H9 (cell line): ENCODE data around the gene PABPC3. TPM values are rescaled to one million over a fixed set of nuclear protein-coding genes. Genes with fewer than 3 reads are reported as not detected.

Experiments used
- DNase-seq: peaks from one replicate; pipeline ENCODE4 v3.0.0-alpha.2; 2017
- H2AFZ ChIP-seq: one replicate; pipeline ENCODE4 v1.6.1; 2013; ENCODE audit warnings: mild to moderate bottlenecking, low read length, control low read depth, moderate library complexity
- H2AK5ac ChIP-seq: 2 replicates; pipeline ENCODE4 v1.6.1; 2013; ENCODE audit warnings: low read length, control low read depth, mixed read lengths; ENCODE audit not compliant: insufficient read length
- H2BK120ac ChIP-seq: one replicate; pipeline ENCODE4 v1.6.1; 2013; ENCODE audit warnings: low read depth, mild to moderate bottlenecking, low read length, control low read depth, inconsistent platforms; ENCODE audit not compliant: poor library complexity, severe bottlenecking
- H2BK12ac ChIP-seq: 2 replicates; pipeline ENCODE4 v1.6.1; 2013; ENCODE audit warnings: low read length, control low read depth, mixed read lengths, low read depth; ENCODE audit not compliant: insufficient read length
- H2BK15ac ChIP-seq: 2 replicates; pipeline ENCODE4 v1.6.1; 2013; ENCODE audit warnings: low read depth, low read length, control low read depth
- H2BK20ac ChIP-seq: one replicate; pipeline ENCODE4 v1.6.1; 2013; ENCODE audit warnings: low read depth, mild to moderate bottlenecking, low read length, control low read depth, inconsistent platforms; ENCODE audit not compliant: poor library complexity, severe bottlenecking
- H2BK5ac ChIP-seq: 2 replicates; pipeline ENCODE4 v1.6.1; 2013; ENCODE audit warnings: low read length, control low read depth, mixed read lengths; ENCODE audit not compliant: insufficient read length
- H3K14ac ChIP-seq: 2 replicates; pipeline ENCODE4 v1.6.1; 2013; ENCODE audit warnings: low read length, control low read depth; ENCODE audit not compliant: insufficient read depth
- H3K18ac ChIP-seq: 2 replicates; pipeline ENCODE4 v1.6.1; 2013; ENCODE audit warnings: low read depth, mild to moderate bottlenecking, mixed read lengths, low read length, control low read depth; ENCODE audit not compliant: insufficient read length
- H3K23ac ChIP-seq: 2 replicates; pipeline ENCODE4 v1.6.1; 2013; ENCODE audit warnings: low read length, control low read depth, mixed read lengths, low read depth; ENCODE audit not compliant: insufficient read length
- H3K23me2 ChIP-seq: 2 replicates; pipeline ENCODE4 v1.6.1; 2013; ENCODE audit warnings: low read depth, mild to moderate bottlenecking, mixed read lengths, low read length, control low read depth; ENCODE audit not compliant: insufficient read length, poor library complexity, severe bottlenecking
- H3K27ac ChIP-seq: 2 replicates; pipeline ENCODE4 v1.5.1; 2013; ENCODE audit warnings: low read length, control low read depth, mixed read lengths, low read depth; ENCODE audit not compliant: insufficient read length
- H3K27me3 ChIP-seq: 2 replicates; pipeline ENCODE4 v1.6.1; 2013; ENCODE audit warnings: low read length, control low read depth, inconsistent platforms; ENCODE audit not compliant: insufficient read depth
- H3K4ac ChIP-seq: 2 replicates; pipeline ENCODE4 v1.6.1; 2013; ENCODE audit warnings: low read depth, mild to moderate bottlenecking, control low read depth, inconsistent platforms, low read length, moderate library complexity
- H3K4me1 ChIP-seq: 2 replicates; pipeline ENCODE4 v1.6.1; 2013; ENCODE audit warnings: low read length, control low read depth, inconsistent platforms; ENCODE audit not compliant: insufficient read depth
- H3K4me2 ChIP-seq: 2 replicates; pipeline ENCODE4 v1.6.1; 2013; ENCODE audit warnings: low read length, control low read depth, mixed read lengths; ENCODE audit not compliant: insufficient read length, insufficient read depth
- H3K56ac ChIP-seq: 2 replicates; pipeline ENCODE4 v1.6.1; 2013; ENCODE audit warnings: low read depth, mild to moderate bottlenecking, mixed read lengths, low read length, control low read depth; ENCODE audit not compliant: insufficient read length
- H3K79me1 ChIP-seq: 2 replicates; pipeline ENCODE4 v1.6.1; 2013; ENCODE audit warnings: low read depth, mild to moderate bottlenecking, moderate library complexity, low read length, control low read depth, inconsistent platforms; ENCODE audit not compliant: insufficient read depth, poor library complexity, severe bottlenecking
- H3K79me2 ChIP-seq: 2 replicates; pipeline ENCODE4 v1.6.1; 2013; ENCODE audit warnings: low read length, control low read depth, inconsistent platforms; ENCODE audit not compliant: insufficient read depth
- H3K9ac ChIP-seq: 2 replicates; pipeline ENCODE4 v1.6.1; 2013; ENCODE audit warnings: low read length, control low read depth, mixed read lengths; ENCODE audit not compliant: insufficient read length; ENCODE audit errors: extremely low read depth
- H3K9me3 ChIP-seq: one replicate; pipeline ENCODE4 v1.6.1; 2013; ENCODE audit warnings: low read depth, low read length, inconsistent platforms; ENCODE audit not compliant: control insufficient read depth
- H3T11ph ChIP-seq: one replicate; pipeline ENCODE4 v1.6.1; 2013; ENCODE audit warnings: mild to moderate bottlenecking, low read length, control low read depth, inconsistent platforms
- H4K20me1 ChIP-seq: one replicate; pipeline ENCODE4 v1.6.1; 2013; ENCODE audit not compliant: control insufficient read depth, insufficient read length, insufficient read depth
- H4K5ac ChIP-seq: 2 replicates; pipeline ENCODE4 v1.6.1; 2013; ENCODE audit warnings: low read depth, mild to moderate bottlenecking, mixed read lengths, low read length, control low read depth; ENCODE audit not compliant: insufficient read length
- H4K8ac ChIP-seq: replicated peaks from 2 replicates; pipeline ENCODE4 v1.6.1; 2013; ENCODE audit warnings: low read length, control low read depth, mixed read lengths, low read depth; ENCODE audit not compliant: insufficient read length
- H4K91ac ChIP-seq: 2 replicates; pipeline ENCODE4 v1.6.1; 2013; ENCODE audit warnings: low read depth, mild to moderate bottlenecking, moderate library complexity, mixed read lengths, low read length, control low read depth; ENCODE audit not compliant: insufficient read length
- H3K27ac Mint-ChIP-seq, 3 experiments: 2 replicates in 2 of 3; 3 replicates in 1 of 3; pipeline ENCODE4 v1.8.0; 2020 to 2021; ENCODE audit warnings: mixed read lengths in 3 of 3, mild to moderate bottlenecking in 1 of 3, moderate library complexity in 1 of 3
- H3K27me3 Mint-ChIP-seq: 2 replicates; pipeline ENCODE4 v1.8.0; 2021; ENCODE audit warnings: low read depth, mild to moderate bottlenecking, moderate library complexity, mixed read lengths
- H3K36me3 Mint-ChIP-seq, 3 experiments: 2 replicates in 2 of 3; 3 replicates in 1 of 3; pipeline ENCODE4 v1.8.0; 2020 to 2021; ENCODE audit warnings: low read depth in 3 of 3, mixed read lengths in 3 of 3; ENCODE audit not compliant: insufficient read depth in 1 of 3
- H3K4me1 Mint-ChIP-seq, 2 experiments: 2 replicates each; pipeline ENCODE4 v1.8.0; 2020; ENCODE audit warnings: mixed read lengths in 2 of 2
- H3K4me3 Mint-ChIP-seq, 2 experiments: 2 replicates in 1 of 2; 3 replicates in 1 of 2; pipeline ENCODE4 v1.8.0; 2020 to 2021; ENCODE audit warnings: mild to moderate bottlenecking in 2 of 2, mixed read lengths in 2 of 2, moderate library complexity in 1 of 2
- H3K9me3 Mint-ChIP-seq, 2 experiments: 2 replicates in 1 of 2; 3 replicates in 1 of 2; pipeline ENCODE4 v1.8.0; 2020; ENCODE audit warnings: mild to moderate bottlenecking in 2 of 2, mixed read lengths in 2 of 2, moderate library complexity in 1 of 2
- CTCF ChIP-seq: fragments of 200-600 bp; sonication (generic); conservative IDR thresholded peaks from 3 replicates; pipeline ENCODE4 v1.8.0; 2021; ENCODE audit warnings: antibody characterized with exemption, mild to moderate bottlenecking
- WGBS: extraction: QIAGEN DNeasy Blood & Tissue Kit; methylation state at CpG from one replicate; pipeline ENCODE4 v1.1.7; 2013; ENCODE audit warnings: missing lambda C conversion rate, low lambda C conversion rate, mixed read lengths; ENCODE audit not compliant: insufficient read length; ENCODE audit errors: extremely low coverage; 5-methylcytosine and 5-hydroxymethylcytosine counted together
- total RNA-seq: library from RNA; stranded (reverse); gene quantifications from 2 replicates; pipeline ENCODE4 v1.2.1, GENCODE V29; 2021

The PABPC3 gene
- total RNA-seq, 1 experiment from 2014 or later: 0.31 TPM

- Histone ChIP-seq H3K14ac (no peak overlapping the region; the same call in 1 of the 2 replicates), H3K23me2 (no peaks in the 10 kb centered on the region), H3K18ac (no peak overlapping the region), H3T11ph (no peak overlapping the region), H3K4ac (no peak overlapping the region), H3K9me3 (no peaks in the 10 kb centered on the region), H3K4me1 (no peaks in the 10 kb centered on the region; the same call in 1 of the 2 replicates), H3K4me2 (no peak overlapping the region), H2BK12ac (no peak overlapping the region), H2BK20ac (no peak overlapping the region), H2BK15ac (no peak overlapping the region), H2BK120ac (no peak overlapping the region), H3K27me3 (no peaks in the 10 kb centered on the region), H2AK5ac (no peak overlapping the region), H3K27ac (no peak overlapping the region), H4K5ac (no peak overlapping the region), H2AFZ (no peak overlapping the region), H4K8ac (no peak overlapping the region), H3K23ac (no peak overlapping the region), H3K9ac (no peak overlapping the region), H2BK5ac (no peak overlapping the region), H3K79me1 (no peaks in the 10 kb centered on the region), H4K91ac (no peak overlapping the region), H3K79me2 (no peaks in the 10 kb centered on the region), H3K56ac (no peak overlapping the region), H4K20me1 (no peaks in the 10 kb centered on the region)
- H3K36me3 Mint-ChIP-seq: peaks cover 0 to 4% (median 4%) of the 10 kb centered on the region in 3 experiments; a peak in 3 of 7 replicates
- TF ChIP-seq CTCF: no peak
- peaks cover 39 to 50% of the 10 kb centered on the region in 2 experiments for H3K4me1 Mint-ChIP-seq
- no peak overlapping the region for H3K4me3 Mint-ChIP-seq
- H3K27me3 Mint-ChIP-seq: peaks cover 5% of the 10 kb centered on the region
- peaks cover 3 to 6% of the 10 kb centered on the region in 2 experiments for H3K9me3 Mint-ChIP-seq
- DNase-seq: no peak
- no CpG with 5 or more reads among the region's 21 CpGs for WGBS
- peak overlapping the region in 1 of 3 experiments; percentile 76; a peak in 2 of 7 replicates for H3K27ac Mint-ChIP-seq
These were observed 26.7 kb upstream of the PABPC3 start for GRCh38 chr13:25069236-25069635.
